ENCODE results near the gene PRPF31. TPM values are rescaled to one million over a fixed set of nuclear protein-coding genes. Genes with fewer than 3 reads are reported as not detected.

The PRPF31 gene
- total RNA-seq, result 10 to 100 TPM; 81.1 to 85.2 TPM

- Mint-ChIP-seq H3K9me3 (no peaks in the 10 kb centered on the region), H3K4me1 (ENCODE audit: low read depth) (peaks cover 24% of the 10 kb centered on the region), H3K4me3 (peak within 1 kb of the TSS; percentile 94), H3K36me3 (ENCODE audit: low read depth) (peaks cover 36% of the 10 kb centered on the region), H3K27me3 (no peaks in the 10 kb centered on the region), H3K27ac (peak within 1 kb of the TSS; percentile 97)
- intact Hi-C loops (cut with micrococcal nuclease), result loop anchor here (2.0 kb wide), 1 partner anchor 21 kb away; the partner anchor contains the start of gene CNOT3
- DNase-seq, result peak; percentile 99
- POLR2A ChIA-PET, result interaction anchor here (0.6 to 3.7 kb wide), 26 partner anchors 9 to 933 kb away, joined by 3 to 42 read pairs (median 3); partner anchors contain the start of genes CNOT3, LENG1, NDUFA3 and OSCAR
- CTCF ChIA-PET, result interaction anchor here (1.4 kb wide), 1 partner anchor 150 kb away, joined by 3 read pairs; no protein-coding TSS in a partner anchor
- no peak for TF ChIP-seq CTCF (IDR thresholded peaks at IDR 0.05)
- ATAC-seq, result peak; percentile 90
Measured at GRCh38 chr19:54115109-54116063, at the start of gene PRPF31, which contains the start of gene TFPT. Gene PRPF31 (plus strand): TSS chr19:54115754. CDS start chr19:54118279, 2,525 bp downstream. Gene TFPT (minus strand): TSS chr19:54115657. CDS start chr19:54115269, 388 bp downstream.

GRCh38 chr19:54069470-54069869 is 46.1 kb upstream of the PRPF31 start:
- no peaks in the 10 kb centered on the region for H3K36me3 Mint-ChIP-seq (ENCODE audit: low read depth)
- H3K4me3 Mint-ChIP-seq, result no peak overlapping the region
- peaks cover 4% of the 10 kb centered on the region for H3K27me3 Mint-ChIP-seq
- no peak for TF ChIP-seq CTCF (IDR thresholded peaks at IDR 0.05)
- H3K27ac Mint-ChIP-seq, result no peak overlapping the region
- POLR2A ChIA-PET, result interaction anchor here (0.6 kb wide), 1 partner anchor 286 kb away, joined by 3 read pairs; no protein-coding TSS in a partner anchor
- ATAC-seq, result no peak
- intact Hi-C loops (cut with micrococcal nuclease), result no loop called here
- no peaks in the 10 kb centered on the region for H3K4me1 Mint-ChIP-seq (ENCODE audit: low read depth)
- CTCF ChIA-PET, result no interaction called here
- no peaks in the 10 kb centered on the region for H3K9me3 Mint-ChIP-seq
- DNase-seq, result no peak

- Mint-ChIP-seq H3K9me3 (no peaks in the 10 kb centered on the region), H3K4me1 (ENCODE audit: low read depth) (no peaks in the 10 kb centered on the region), H3K27ac (no peak overlapping the region), H3K27me3 (no peaks in the 10 kb centered on the region), H3K36me3 (ENCODE audit: low read depth) (no peaks in the 10 kb centered on the region), H3K4me3 (no peak overlapping the region)
- ChIA-PET POLR2A (no interaction called here), CTCF (no interaction called here)
- no peak for DNase-seq
- TF ChIP-seq CTCF (IDR thresholded peaks at IDR 0.05), result no peak
- intact Hi-C loops (cut with micrococcal nuclease), result no loop called here
- ATAC-seq, result no peak
Measured at GRCh38 chr19:54073829-54074228, 41.7 kb upstream of the PRPF31 start.

- DNase-seq, result no peak
- H3K27me3 Mint-ChIP-seq, result no peaks in the 10 kb centered on the region
- ATAC-seq, result no peak
- TF ChIP-seq CTCF (IDR thresholded peaks at IDR 0.05), result no peak
- H3K4me3 Mint-ChIP-seq, result no peak overlapping the region
- ChIA-PET POLR2A (no interaction called here), CTCF (no interaction called here)
- H3K9me3 Mint-ChIP-seq, result no peaks in the 10 kb centered on the region
- intact Hi-C loops (cut with micrococcal nuclease), result no loop called here
- no peaks in the 10 kb centered on the region for H3K36me3 Mint-ChIP-seq (ENCODE audit: low read depth)
- no peaks in the 10 kb centered on the region for H3K4me1 Mint-ChIP-seq (ENCODE audit: low read depth)
- no peak overlapping the region for H3K27ac Mint-ChIP-seq
Measured at GRCh38 chr19:54074851-54075250, 40.7 kb upstream of the PRPF31 start.

- ChIA-PET POLR2A (no interaction called here), CTCF (no interaction called here)
- no peak overlapping the region for H3K4me3 Mint-ChIP-seq
- no peak overlapping the region for H3K27ac Mint-ChIP-seq
- no peaks in the 10 kb centered on the region for H3K4me1 Mint-ChIP-seq (ENCODE audit: low read depth)
- DNase-seq (no peak), ATAC-seq (no peak)
- no peak for TF ChIP-seq CTCF (IDR thresholded peaks at IDR 0.05)
- H3K9me3 Mint-ChIP-seq, result peaks cover 4% of the 10 kb centered on the region
- intact Hi-C loops (cut with micrococcal nuclease), result no loop called here
- H3K27me3 Mint-ChIP-seq, result no peaks in the 10 kb centered on the region
- no peaks in the 10 kb centered on the region for H3K36me3 Mint-ChIP-seq (ENCODE audit: low read depth)
Measured at GRCh38 chr19:54077334-54077733, 38.2 kb upstream of the PRPF31 start.

Data from activated CD8-positive, alpha-beta T cell treated with anti-CD3 and anti-CD28 coated beads for 36 hours (primary cell).